Coronary artery (tissue), 2 donors: ENCODE results near the gene LUC7L3.

ENCODE experiments used
- DNase-seq: peaks from one replicate; pipeline ENCODE4 v3.0.0-alpha.2; 2017; ENCODE audit warnings: low spot score
- H3K27ac ChIP-seq, 2 donors: fragments of 200-600 bp; sonication (generic); one replicate each; pipeline ENCODE4 v1.5.1; 2016 to 2019
- H3K4me3 ChIP-seq: fragments of 200-600 bp; sonication (generic); 2 replicates; pipeline ENCODE4 v1.5.1; 2016; ENCODE audit warnings: mild to moderate bottlenecking, moderate library complexity
- TF ChIP-seq, protein P1 (sequence below): fragments of 200-600 bp; sonication (generic); IDR thresholded peaks from one replicate; pipeline ENCODE4 v1.5.1; 2019; ENCODE audit warnings: antibody characterized with exemption

LUC7L3 gene

DNA sequence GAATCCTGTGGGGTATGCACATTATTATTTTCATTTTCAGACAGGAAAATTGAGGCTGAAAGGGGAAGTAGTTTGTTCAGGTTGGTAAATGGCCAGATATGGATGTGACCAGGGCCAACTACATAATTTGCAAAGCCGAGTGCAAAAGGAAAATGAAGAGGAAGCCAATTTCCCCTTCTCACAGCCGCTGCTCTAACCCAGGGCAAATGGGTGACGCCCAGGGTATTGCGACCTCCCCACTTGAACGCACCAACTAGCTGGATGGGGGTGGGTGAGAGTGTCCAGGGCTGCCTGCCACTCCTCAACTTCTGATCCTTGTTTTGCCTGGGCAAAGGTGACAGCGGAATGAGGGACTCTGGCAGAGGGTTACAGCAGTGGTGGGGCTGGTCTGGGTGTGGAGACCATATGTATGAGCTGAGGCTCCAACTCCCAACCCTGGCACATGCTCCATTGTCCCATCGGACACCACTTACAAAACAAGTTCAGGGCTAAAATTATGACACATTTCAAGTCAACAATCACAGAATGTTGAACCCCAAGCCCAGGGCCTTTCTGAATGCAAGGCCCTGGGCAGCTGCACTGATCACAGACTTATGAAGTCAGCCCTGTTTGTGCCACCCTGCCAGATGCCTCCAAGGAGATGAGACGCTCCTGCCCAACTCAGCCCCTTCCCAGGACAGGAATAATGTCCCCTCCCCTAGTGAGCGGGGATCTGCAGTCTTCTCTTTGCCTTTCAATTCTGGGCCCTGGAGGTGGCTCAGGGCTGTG lies 46.2 kb downstream of the LUC7L3 start:
- TF ChIP-seq, protein P1, sequence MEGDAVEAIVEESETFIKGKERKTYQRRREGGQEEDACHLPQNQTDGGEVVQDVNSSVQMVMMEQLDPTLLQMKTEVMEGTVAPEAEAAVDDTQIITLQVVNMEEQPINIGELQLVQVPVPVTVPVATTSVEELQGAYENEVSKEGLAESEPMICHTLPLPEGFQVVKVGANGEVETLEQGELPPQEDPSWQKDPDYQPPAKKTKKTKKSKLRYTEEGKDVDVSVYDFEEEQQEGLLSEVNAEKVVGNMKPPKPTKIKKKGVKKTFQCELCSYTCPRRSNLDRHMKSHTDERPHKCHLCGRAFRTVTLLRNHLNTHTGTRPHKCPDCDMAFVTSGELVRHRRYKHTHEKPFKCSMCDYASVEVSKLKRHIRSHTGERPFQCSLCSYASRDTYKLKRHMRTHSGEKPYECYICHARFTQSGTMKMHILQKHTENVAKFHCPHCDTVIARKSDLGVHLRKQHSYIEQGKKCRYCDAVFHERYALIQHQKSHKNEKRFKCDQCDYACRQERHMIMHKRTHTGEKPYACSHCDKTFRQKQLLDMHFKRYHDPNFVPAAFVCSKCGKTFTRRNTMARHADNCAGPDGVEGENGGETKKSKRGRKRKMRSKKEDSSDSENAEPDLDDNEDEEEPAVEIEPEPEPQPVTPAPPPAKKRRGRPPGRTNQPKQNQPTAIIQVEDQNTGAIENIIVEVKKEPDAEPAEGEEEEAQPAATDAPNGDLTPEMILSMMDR, result no peak
- peak overlapping the region in 1 of 2 donors; percentile 55 for H3K27ac ChIP-seq
- no peak overlapping the region for H3K4me3 ChIP-seq
- DNase-seq, result no peak

DNA sequence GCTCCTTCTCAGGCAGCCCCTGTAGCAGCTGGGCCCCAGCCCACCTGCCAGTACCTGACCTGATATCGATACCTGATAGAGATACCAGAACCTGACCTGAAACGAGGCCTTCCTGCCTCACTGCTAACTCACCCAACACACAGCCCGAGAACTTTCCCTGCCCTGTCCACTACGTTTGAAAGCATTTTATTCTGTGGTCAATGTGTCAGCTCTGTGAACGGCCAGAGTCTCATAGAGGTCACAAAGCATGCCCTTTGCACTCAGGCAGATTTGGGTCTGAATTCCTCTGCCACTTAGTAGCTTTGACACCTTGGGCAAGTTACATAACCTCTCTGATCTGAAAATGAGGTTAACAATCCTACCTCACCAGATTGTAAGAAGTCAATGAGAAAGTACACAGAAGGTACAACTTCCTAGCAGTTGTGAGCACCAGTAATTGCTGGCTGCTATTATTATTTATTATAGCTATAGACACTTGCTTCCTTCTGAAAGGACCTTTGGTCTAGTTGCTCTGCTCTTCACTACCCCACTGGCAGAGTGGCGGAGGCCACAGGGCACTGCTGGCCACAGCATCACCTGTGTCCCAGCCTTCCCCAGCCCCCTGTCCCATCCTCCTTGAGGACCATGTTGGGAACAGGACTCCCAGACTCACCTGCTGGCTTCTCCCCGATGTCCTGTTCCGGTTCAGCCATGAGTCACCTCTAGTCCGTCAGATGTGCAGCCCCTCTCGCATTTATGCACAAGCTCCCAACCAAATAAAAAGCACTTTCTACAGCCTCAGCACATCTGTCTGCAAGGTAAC lies 47.0 kb downstream of the LUC7L3 start:
- peak; percentile 28 for DNase-seq
- TF ChIP-seq, protein P1, result no peak
- Histone ChIP-seq H3K27ac (peak overlapping the region in 1 of 2 donors; percentile 55), H3K4me3 (no peak overlapping the region)

DNA sequence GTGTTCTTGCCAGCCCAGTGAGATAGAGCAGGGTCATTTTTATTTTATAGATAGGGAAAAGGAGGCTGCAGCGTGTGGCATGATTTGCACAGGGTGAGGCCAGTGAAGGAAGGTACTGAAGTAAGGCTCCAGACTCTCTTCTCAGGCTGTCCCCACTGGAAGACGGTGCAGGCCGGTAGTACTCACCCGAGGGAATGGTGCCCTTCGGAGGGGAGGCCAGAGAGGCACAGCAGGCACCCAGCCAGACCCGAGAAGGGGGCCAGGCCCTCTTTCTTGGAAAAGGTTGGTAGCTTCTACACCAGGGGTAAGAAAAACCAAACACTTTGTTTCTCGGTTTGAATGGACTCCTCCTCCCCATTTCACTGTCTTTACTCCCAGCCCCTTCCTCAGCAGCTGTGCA lies 47.6 kb downstream of the LUC7L3 start:
- H3K27ac ChIP-seq, result no peak overlapping the region
- peak; percentile 49 for DNase-seq
- TF ChIP-seq, protein P1, result no peak
- no peak overlapping the region for H3K4me3 ChIP-seq

DNA sequence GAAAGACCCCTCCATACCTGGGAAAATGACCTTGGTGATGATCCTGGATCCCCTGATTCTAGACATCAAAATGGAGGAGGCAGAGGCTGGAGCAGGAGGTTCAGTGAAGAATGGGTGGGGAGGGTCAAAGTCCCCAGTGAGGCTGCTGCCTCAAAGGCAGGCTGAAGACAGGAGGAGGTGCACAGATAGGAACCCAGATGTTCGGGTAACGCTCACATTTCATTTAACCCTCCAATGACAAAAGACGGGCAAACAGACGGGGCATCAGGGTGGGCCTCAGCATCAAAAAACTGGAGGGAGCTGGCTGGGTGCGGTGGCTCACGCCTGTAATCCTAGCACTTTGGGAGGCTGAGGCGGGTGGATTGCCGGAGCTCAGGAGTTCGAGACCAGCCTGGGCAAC lies 48.0 kb downstream of the LUC7L3 start, which contains the start of gene ANKRD40CL:
Gene ANKRD40CL (minus strand): TSS at position 73 of the 400 bp plus-strand sequence. CDS start 605 bp downstream, outside the sequence.
- H3K4me3 ChIP-seq, result no peak within 1 kb of the TSS
- no peak for DNase-seq
- no peak within 1 kb of the TSS for H3K27ac ChIP-seq
- TF ChIP-seq, protein P1, result no peak

DNA sequence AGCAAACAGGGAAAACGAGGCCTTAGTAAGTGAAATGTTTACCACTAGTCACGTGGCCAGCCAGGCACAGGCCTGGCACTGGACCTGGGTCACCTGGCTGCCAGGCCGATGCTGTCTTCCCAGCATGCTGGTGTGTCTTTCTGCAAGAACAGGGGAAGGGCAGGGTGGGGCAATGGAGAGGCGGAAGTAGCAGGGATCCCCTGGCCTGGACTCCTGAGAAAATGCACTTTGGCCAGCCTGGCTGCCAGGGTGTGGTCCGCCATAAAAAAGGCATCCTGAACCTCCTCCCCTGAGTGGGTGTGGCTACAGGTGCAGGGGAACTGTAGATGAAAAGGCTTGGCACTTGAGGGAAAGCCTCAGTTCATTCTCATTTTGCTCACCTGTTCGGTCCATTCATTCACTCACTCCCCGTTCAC lies 49.0 kb downstream of the LUC7L3 start:
- DNase-seq, result peak; percentile 59
- H3K4me3 ChIP-seq, result no peak overlapping the region
- H3K27ac ChIP-seq, result no peak overlapping the region
- TF ChIP-seq, protein P1, result no peak

DNA sequence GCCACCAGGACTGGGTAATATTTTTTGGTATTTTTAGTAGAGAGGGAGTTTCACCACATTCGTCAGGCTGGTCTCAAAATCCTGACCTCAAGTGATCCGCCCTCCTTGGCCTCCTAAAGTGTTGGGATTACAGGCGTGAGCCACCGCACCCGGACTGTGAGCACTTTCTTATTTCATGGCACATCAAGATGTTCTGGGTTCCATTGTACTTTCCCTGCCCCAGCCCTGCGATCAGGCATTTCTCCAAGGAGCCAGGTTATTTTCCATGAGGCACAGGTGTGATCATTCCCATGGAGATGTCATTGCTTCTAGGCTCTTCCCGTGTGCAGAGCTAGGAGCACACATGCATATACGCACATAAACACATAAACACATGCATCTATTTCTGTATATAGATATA lies 50.5 kb downstream of the LUC7L3 start:
- H3K4me3 ChIP-seq, result no peak overlapping the region
- DNase-seq, result peak; percentile 17
- H3K27ac ChIP-seq, result no peak overlapping the region
- TF ChIP-seq, protein P1, result no peak
